NAMALWA (cell line): ENCODE data around the gene ERMP1.
A peak's percentile ranks its signal among the peaks of the same experiment; 100 is the strongest.
"Not testable (repeated sequence)": the region's sequence is repeated elsewhere in the genome, so short reads cannot be mapped to it uniquely, and the experiment has no call there.

Experiments
- DNase-seq: peaks from one replicate; pipeline ENCODE4 v3.0.0-alpha.2; 2015; ENCODE audit warnings: low spot score

The ERMP1 gene

GRCh38 chr9:5832538-5833529, at the start of gene ERMP1:
Gene ERMP1, minus strand, starts transcription at chr9:5833117. Its CDS starts 90 bp downstream, at chr9:5833027.
- peak; percentile 91 for DNase-seq

GRCh38 chr9:5882244-5883012, 49.5 kb upstream of the ERMP1 start:
- DNase-seq = not testable (repeated sequence)

GRCh38 chr9:5879419-5880181, 46.7 kb upstream of the ERMP1 start:
- DNase-seq = no peak

GRCh38 chr9:5876711-5877110, 43.8 kb upstream of the ERMP1 start:
- DNase-seq = no peak

GRCh38 chr9:5876026-5876425, 43.1 kb upstream of the ERMP1 start:
- no peak for DNase-seq

- no peak for DNase-seq
Observed at GRCh38 chr9:5874048-5874447, 41.1 kb upstream of the ERMP1 start.

- no peak for DNase-seq
Observed at GRCh38 chr9:5873439-5873838, 40.5 kb upstream of the ERMP1 start.

- DNase-seq = no peak
Observed at GRCh38 chr9:5872511-5872910, 39.6 kb upstream of the ERMP1 start.

- DNase-seq = no peak
Observed at GRCh38 chr9:5871785-5872184, 38.9 kb upstream of the ERMP1 start.

GRCh38 chr9:5870691-5871090, 37.8 kb upstream of the ERMP1 start:
- no peak for DNase-seq

- no peak for DNase-seq
Observed at GRCh38 chr9:5870020-5870339, 37.1 kb upstream of the ERMP1 start.

GRCh38 chr9:5869315-5870019, 36.5 kb upstream of the ERMP1 start:
- peak; percentile 48 for DNase-seq

- DNase-seq = no peak
Observed at GRCh38 chr9:5868235-5868634, 35.3 kb upstream of the ERMP1 start.

GRCh38 chr9:5866685-5867084, 33.8 kb upstream of the ERMP1 start:
- DNase-seq = no peak

- DNase-seq = no peak
Observed at GRCh38 chr9:5866272-5866671, 33.4 kb upstream of the ERMP1 start.

GRCh38 chr9:5864446-5864845, 31.5 kb upstream of the ERMP1 start:
- no peak for DNase-seq

- DNase-seq = no peak
Observed at GRCh38 chr9:5863092-5863746, 30.3 kb upstream of the ERMP1 start.

GRCh38 chr9:5858833-5859232, 25.9 kb upstream of the ERMP1 start:
- no peak for DNase-seq

GRCh38 chr9:5857928-5858327, 25.0 kb upstream of the ERMP1 start:
- no peak for DNase-seq

- no peak for DNase-seq
Observed at GRCh38 chr9:5854063-5854790, 21.3 kb upstream of the ERMP1 start.

GRCh38 chr9:5853617-5854016, 20.7 kb upstream of the ERMP1 start:
- no peak for DNase-seq
